Activated CD4-positive, alpha-beta memory T cell treated with anti-CD3 and anti-CD28 coated beads for 36 hours (primary cell): ENCODE results near the gene PDCL3. TPM values are rescaled to one million over a fixed set of nuclear protein-coding genes. Genes with fewer than 3 reads are reported as not detected.

Experiments used
- CTCF ChIA-PET: fragments of 350-600 bp; sonication (Branson Sonifier 250); formaldehyde crosslinking; loops from one replicate; lab custom pipeline; 2021; ENCODE audit warnings: antibody characterized with exemption, inconsistent platforms; lab: Charles Lee
- POLR2A ChIA-PET: fragments of 350-600 bp; sonication (Branson Sonifier 250); formaldehyde crosslinking; loops from one replicate; lab custom pipeline; 2021; ENCODE audit warnings: antibody characterized with exemption; lab: Charles Lee
- DNase-seq: peaks from one replicate; pipeline ENCODE4 v3.0.0-alpha.2; 2020
- H3K27ac Mint-ChIP-seq: one replicate; pipeline ENCODE4 v1.8.0; 2021; ENCODE audit warnings: mixed read lengths
- H3K27me3 Mint-ChIP-seq: one replicate; pipeline ENCODE4 v1.8.0; 2021; ENCODE audit warnings: mixed read lengths
- H3K36me3 Mint-ChIP-seq: one replicate; pipeline ENCODE4 v1.8.0; 2021; ENCODE audit warnings: mixed read lengths
- H3K4me1 Mint-ChIP-seq: one replicate; pipeline ENCODE4 v1.8.0; 2021; ENCODE audit warnings: low read depth, mixed read lengths
- H3K4me3 Mint-ChIP-seq: one replicate; pipeline ENCODE4 v1.8.0; 2021; ENCODE audit warnings: mild to moderate bottlenecking, mixed read lengths
- H3K9me3 Mint-ChIP-seq: one replicate; pipeline ENCODE4 v1.8.0; 2021; ENCODE audit warnings: mixed read lengths
- intact Hi-C: fragments of 100-400 bp; cut with micrococcal nuclease; formaldehyde crosslinking; loops from one replicate; pipeline ENCODE4 v1.15.1; 2023
- total RNA-seq, 2 experiments: library from RNA; stranded (reverse); gene quantifications; one replicate each; pipeline ENCODE4 v1.2.3, GENCODE V29; 2021

PDCL3 gene
- total RNA-seq, 2 experiments from 2014 or later = 45.9 to 47.7 TPM

DNA sequence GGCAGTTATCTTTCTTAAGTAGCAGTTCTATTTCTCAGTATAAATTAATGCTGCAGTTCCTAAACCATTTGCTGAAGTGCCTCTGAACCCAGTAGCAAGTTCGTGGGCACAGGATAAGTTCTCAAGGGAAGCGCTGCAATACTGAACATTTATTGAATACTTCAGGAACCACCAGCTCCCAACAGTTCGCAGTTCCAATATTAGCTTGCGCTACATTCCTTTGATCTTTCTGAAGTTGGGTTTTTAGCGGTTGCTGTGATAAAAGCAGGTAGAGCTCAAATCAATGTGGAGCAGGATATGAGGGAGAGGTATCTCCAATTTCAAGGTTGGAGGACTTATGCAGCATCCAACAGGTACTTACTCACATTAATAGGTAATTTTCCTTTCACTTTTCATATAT lies 33.7 kb downstream of the PDCL3 start:
- intact Hi-C loops = no loop called here
- no peak for DNase-seq
- Mint-ChIP-seq H3K4me3 (no peak overlapping the region), H3K27ac (no peak overlapping the region), H3K9me3 (no peaks in the 10 kb centered on the region), H3K27me3 (no peaks in the 10 kb centered on the region), H3K36me3 (no peaks in the 10 kb centered on the region), H3K4me1 (peaks cover 15% of the 10 kb centered on the region)
- POLR2A ChIA-PET = interaction anchor here (0.9 kb wide), 1 partner anchor 8 kb away, joined by 3 read pairs; no protein-coding TSS in a partner anchor
- CTCF ChIA-PET = interaction anchor here (0.6 to 1.2 kb wide), 2 partner anchors 10 to 13 kb away, joined by 3 to 6 read pairs; no protein-coding TSS in a partner anchor

DNA sequence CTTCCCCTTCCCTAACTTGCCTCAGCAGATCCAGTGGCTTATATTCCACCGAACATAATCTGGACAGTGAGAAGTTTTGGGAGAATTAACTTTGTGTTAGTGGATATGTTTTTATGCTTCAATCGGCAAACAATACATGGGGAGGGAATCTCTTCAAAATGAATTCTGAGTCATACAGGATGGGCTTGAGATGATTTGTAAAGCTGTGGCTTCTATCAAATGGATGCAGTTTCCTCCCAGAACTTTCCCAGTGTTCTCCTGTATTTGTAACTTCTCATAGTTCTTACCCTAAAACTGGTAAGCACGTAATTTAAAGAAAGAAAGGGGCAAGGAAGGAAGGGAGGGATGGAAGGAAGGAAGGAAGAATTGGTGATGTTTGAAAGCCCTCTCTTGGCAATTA lies 36.8 kb downstream of the PDCL3 start:
- H3K4me3 Mint-ChIP-seq = no peak overlapping the region
- peaks cover 9% of the 10 kb centered on the region for H3K4me1 Mint-ChIP-seq
- POLR2A ChIA-PET = no interaction called here
- DNase-seq = no peak
- no peaks in the 10 kb centered on the region for H3K27me3 Mint-ChIP-seq
- H3K9me3 Mint-ChIP-seq = no peaks in the 10 kb centered on the region
- H3K36me3 Mint-ChIP-seq = no peaks in the 10 kb centered on the region
- intact Hi-C loops = no loop called here
- CTCF ChIA-PET = interaction anchor here (1.4 kb wide), 1 partner anchor 10 kb away, joined by 3 read pairs; no protein-coding TSS in a partner anchor
- no peak overlapping the region for H3K27ac Mint-ChIP-seq

DNA sequence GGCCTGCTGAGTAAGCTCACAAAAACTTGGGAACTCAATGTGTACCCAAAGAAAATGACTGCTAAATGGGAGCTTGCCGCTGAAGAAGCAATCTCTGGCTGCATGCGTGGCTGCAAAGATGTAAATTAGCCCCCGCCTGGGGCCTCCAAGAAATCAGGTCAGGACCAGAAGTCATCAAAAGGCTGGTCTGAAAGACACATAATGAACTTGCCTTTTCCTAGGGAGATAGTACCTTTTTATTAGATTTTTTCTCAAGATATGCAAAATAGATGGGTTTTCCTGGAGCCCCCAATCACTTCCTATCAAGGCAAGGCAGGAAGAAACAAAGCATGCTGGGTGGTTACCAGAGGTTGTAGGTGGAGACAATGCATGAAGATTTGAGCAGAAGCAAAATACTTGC lies 38.9 kb downstream of the PDCL3 start:
- no peaks in the 10 kb centered on the region for H3K9me3 Mint-ChIP-seq
- no peak overlapping the region for H3K4me3 Mint-ChIP-seq
- CTCF ChIA-PET = interaction anchor here (1.4 kb wide), 1 partner anchor 8 kb away, joined by 3 read pairs; no protein-coding TSS in a partner anchor
- no peaks in the 10 kb centered on the region for H3K36me3 Mint-ChIP-seq
- POLR2A ChIA-PET = no interaction called here
- H3K27me3 Mint-ChIP-seq = peaks cover 2% of the 10 kb centered on the region
- H3K4me1 Mint-ChIP-seq = no peaks in the 10 kb centered on the region
- no peak for DNase-seq
- no peak overlapping the region for H3K27ac Mint-ChIP-seq
- intact Hi-C loops = no loop called here

DNA sequence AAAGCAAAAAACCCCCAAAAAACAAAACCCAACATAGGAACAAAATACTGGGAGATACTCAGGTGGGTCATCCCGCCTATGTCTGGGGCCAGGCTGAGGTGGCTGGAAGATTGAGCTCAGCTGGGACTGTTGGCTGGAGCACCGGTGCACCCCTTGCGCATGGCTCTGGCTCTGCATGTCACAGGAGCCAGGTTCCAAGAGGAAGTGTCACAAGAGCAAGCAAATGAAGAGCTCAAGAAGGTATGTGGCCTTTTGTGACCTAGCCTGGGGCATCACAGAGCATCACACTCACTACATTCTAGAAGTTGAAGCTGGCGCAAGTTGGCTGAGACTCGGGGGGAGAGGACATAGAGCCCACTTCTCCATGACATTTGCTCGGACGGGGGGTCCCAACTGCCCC lies 40.6 kb downstream of the PDCL3 start:
- ChIA-PET POLR2A (no interaction called here), CTCF (interaction anchor here (0.9 to 1.4 kb wide), 2 partner anchors 9 to 10 kb away, joined by 3 to 4 read pairs; no protein-coding TSS in a partner anchor)
- Mint-ChIP-seq H3K36me3 (no peaks in the 10 kb centered on the region), H3K27me3 (peaks cover 6% of the 10 kb centered on the region), H3K4me1 (peaks cover 2% of the 10 kb centered on the region), H3K27ac (no peak overlapping the region), H3K9me3 (no peaks in the 10 kb centered on the region), H3K4me3 (no peak overlapping the region)
- DNase-seq = no peak
- intact Hi-C loops = no loop called here

DNA sequence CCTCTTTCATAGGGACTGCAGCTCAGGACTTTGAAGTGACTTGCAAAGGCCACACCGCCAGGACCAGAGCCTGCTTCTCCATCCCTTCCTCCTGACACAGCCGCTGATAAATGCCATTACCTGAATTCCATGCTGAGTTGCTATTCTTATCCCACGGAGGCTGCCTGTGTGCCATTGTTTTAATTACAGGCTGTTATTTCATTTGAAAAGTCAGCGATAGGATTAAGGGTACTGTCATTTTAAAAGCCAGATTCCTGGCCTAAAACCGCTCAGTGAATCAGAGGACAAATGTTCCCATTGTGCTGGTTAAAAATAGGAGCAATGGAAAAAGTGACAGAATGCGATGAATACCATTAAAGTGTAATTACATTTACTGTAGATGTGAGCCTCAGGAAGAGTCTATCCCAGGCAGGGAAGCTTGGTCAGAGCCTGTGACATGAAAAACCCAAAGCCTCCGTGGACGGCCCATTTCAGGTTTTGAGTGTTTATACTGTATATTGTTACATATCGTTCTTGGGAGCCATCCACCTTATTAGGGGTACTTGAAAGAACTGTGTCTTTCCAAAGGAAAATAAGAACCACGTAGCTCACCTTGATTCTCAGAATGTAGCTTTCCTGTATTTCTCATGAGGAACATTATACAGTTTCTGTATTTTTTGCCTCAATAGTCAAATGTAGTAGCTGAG lies 41.3 kb downstream of the PDCL3 start:
- intact Hi-C loops = no loop called here
- Mint-ChIP-seq H3K9me3 (no peaks in the 10 kb centered on the region), H3K27me3 (peaks cover 6% of the 10 kb centered on the region), H3K27ac (no peak overlapping the region), H3K36me3 (no peaks in the 10 kb centered on the region), H3K4me1 (peaks cover 2% of the 10 kb centered on the region), H3K4me3 (no peak overlapping the region)
- CTCF ChIA-PET = interaction anchor here (0.6 to 1.4 kb wide), 5 partner anchors 9 to 381 kb away, joined by 3 to 4 read pairs (median 3); no protein-coding TSS in a partner anchor
- POLR2A ChIA-PET = no interaction called here
- no peak for DNase-seq

DNA sequence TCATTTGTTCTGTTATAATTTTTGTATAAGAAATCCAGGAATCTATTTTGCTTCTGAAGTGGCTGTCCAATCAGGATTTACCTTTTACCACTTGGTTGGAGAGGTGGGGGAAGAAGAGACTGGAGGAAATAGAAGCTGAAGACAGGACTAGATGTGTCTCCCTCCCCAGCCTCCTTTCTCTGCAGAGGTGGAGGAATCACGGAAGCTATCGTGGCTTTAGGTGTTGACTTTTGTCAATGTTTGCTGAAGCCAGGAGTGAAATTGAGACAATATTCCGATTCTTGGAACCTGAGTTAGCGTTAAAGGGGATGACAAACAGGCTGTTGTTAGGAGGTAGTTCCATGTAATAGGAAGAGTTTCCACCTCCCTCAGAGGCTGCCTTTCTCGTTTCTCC lies 43.5 kb downstream of the PDCL3 start:
- peaks cover 6% of the 10 kb centered on the region for H3K27me3 Mint-ChIP-seq
- no peak overlapping the region for H3K27ac Mint-ChIP-seq
- no peak overlapping the region for H3K4me3 Mint-ChIP-seq
- ChIA-PET POLR2A (no interaction called here), CTCF (interaction anchor here (0.6 to 3.0 kb wide), 18 partner anchors 8 to 600 kb away, joined by 3 to 23 read pairs (median 4); no protein-coding TSS in a partner anchor)
- no peaks in the 10 kb centered on the region for H3K9me3 Mint-ChIP-seq
- no peaks in the 10 kb centered on the region for H3K36me3 Mint-ChIP-seq
- intact Hi-C loops = loop anchor here (5.0 kb wide), 1 partner anchor 546 kb away; the partner anchor contains the start of gene TBC1D8
- H3K4me1 Mint-ChIP-seq = peaks cover 2% of the 10 kb centered on the region
- no peak for DNase-seq

DNA sequence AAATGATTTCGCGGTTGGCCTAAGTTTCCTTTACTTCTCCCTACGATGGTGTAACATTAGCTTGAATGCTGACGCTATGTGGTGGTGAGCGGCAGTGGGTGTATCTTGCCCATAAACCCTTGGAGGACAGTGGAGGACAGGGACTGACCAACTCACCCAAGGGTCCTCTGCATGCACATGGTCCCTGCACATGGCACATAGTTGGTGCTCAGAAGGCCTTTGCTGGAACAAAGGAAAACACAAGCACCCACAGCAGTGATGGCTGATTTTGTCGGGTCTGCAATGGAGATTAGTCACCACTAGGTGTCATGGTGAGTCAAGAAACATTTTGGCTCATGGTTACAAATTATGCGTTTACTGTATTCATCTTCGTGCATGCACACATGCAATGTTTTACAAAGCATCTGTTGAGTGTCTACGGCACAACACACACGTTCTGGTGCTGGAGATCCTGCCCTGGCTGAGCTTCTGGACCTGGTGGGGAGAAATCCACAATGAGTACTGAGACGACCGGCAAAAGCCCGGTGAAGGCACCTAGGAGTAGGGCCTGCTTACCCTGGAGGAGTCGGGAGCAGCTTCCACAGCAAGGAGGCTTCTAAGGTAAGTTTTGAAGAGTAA lies 44.0 kb downstream of the PDCL3 start:
- Mint-ChIP-seq H3K27ac (no peak overlapping the region), H3K4me3 (peak overlapping the region; percentile 13), H3K4me1 (peaks cover 2% of the 10 kb centered on the region), H3K9me3 (no peaks in the 10 kb centered on the region), H3K27me3 (peaks cover 6% of the 10 kb centered on the region), H3K36me3 (no peaks in the 10 kb centered on the region)
- intact Hi-C loops = loop anchor here (5.0 kb wide), 1 partner anchor 545 kb away; the partner anchor contains the start of gene TBC1D8
- ChIA-PET CTCF (interaction anchor here (0.6 to 3.0 kb wide), 26 partner anchors 9 to 599 kb away, joined by 3 to 23 read pairs (median 4); partner anchors contain the start of gene PDCL3), POLR2A (no interaction called here)
- peak; percentile 46 for DNase-seq

DNA sequence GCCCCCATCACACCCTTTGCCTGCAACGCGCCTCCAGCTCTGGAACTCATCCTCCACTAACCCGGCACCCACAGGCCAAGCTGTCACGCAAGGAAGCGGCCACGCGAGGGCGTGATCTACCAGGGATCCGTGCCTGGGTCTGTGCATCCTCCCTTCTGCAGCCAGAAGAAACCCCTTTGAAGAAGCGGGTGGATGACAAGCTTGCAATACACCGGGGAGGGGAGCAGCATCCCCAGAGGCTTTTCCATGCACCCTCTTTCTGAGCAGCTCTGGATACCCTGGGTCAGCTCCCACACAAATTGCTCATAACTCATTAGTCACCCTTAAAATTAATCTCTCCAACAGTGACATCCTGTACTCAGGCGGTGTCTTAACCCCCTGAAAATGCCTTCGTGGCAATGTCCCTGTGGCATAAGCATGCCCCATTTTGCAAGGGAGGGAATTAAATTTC lies 47.6 kb downstream of the PDCL3 start:
- intact Hi-C loops = loop anchor here (1.0 to 5.0 kb wide), 2 partner anchors 117 to 375 kb away; no protein-coding TSS in a partner anchor
- Mint-ChIP-seq H3K9me3 (no peaks in the 10 kb centered on the region), H3K4me1 (peaks cover 2% of the 10 kb centered on the region), H3K27ac (no peak overlapping the region), H3K4me3 (no peak overlapping the region), H3K27me3 (peaks cover 6% of the 10 kb centered on the region), H3K36me3 (no peaks in the 10 kb centered on the region)
- ChIA-PET CTCF (interaction anchor here (0.7 to 3.7 kb wide), 32 partner anchors 9 to 595 kb away, joined by 3 to 25 read pairs (median 4); partner anchors contain the start of gene PDCL3), POLR2A (no interaction called here)
- peak; percentile 83 for DNase-seq

DNA sequence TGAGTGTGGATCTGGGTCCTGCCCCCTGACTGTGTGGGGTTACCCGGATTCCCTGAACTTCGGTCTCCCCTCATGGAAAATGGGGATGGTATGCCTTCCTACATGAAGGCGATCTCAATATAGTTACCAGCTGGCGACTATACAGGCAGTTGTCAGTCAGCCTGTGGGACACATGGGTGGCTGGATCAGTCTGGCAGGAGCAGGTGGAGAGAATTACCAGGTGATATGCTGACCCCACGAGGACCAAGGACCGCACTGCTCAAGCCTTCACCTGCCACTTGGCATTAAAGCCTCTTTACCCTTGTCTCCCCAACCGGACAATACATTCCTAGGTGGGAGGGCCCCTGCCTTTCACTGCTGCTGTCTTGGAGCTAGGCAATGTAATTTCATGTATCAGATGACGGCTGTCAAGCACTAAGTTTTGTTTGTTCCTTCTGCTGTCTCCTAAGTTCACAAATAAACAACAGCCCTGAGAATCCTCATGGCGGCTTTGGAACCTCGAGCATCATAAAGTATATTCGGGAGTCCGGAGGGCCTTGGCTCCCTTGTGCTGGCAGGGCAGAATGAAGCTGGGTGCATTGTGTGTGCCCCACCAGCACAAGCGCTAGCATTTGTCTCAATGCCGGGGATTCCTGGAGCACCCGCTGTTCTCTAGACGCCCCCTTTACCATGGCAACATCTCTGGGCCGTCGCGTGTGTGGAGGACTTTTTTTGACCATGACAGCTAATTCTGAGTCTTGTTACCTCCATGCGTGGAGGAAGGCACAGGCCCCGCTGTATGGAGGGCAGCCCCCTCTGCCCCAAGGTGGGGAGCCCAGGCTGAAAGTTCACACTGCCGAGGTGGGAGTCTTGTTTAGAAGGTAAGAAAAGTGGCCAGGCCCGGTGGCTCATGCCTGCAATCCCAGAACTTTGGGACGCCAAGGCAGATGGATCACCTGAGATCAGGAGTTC lies 48.6 kb downstream of the PDCL3 start:
- Mint-ChIP-seq H3K4me1 (peaks cover 2% of the 10 kb centered on the region), H3K4me3 (no peak overlapping the region), H3K36me3 (no peaks in the 10 kb centered on the region), H3K9me3 (no peaks in the 10 kb centered on the region), H3K27ac (no peak overlapping the region), H3K27me3 (peaks cover 6% of the 10 kb centered on the region)
- ChIA-PET POLR2A (no interaction called here), CTCF (interaction anchor here (1.0 to 3.7 kb wide), 17 partner anchors 9 to 378 kb away, joined by 3 to 25 read pairs (median 5); no protein-coding TSS in a partner anchor)
- no peak for DNase-seq
- intact Hi-C loops = loop anchor here (5.0 kb wide), 1 partner anchor 116 kb away; no protein-coding TSS in a partner anchor

DNA sequence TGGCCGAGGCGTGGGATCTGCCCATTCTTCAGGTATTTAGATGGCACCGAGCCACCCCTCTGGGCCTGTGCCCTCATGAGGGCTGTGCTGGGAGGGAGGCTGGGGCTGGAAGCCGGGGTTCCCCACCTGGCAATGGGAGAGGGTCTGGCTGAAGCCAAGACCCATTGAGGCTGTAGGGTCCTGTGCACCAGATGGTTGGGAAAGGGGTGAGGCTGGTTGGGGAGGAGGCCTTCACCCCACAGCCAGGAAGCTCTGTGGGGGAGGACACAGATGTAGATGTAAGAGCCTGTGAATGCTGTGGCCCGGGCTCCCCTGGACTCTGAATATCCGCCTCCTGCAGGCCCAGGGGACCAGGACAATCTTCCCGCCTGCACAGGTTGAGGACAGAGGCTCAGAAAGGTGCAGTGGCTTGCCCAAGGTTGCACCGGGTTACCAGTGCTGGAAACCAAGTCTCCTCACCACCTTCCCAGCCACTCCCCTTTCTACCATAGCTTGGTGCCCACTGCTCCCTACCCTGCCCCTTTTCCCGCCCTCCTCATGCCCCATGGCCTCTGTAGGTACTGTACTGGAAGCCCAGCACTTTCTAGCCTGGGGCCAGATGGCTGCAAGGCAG lies 49.7 kb downstream of the PDCL3 start:
- Mint-ChIP-seq H3K27ac (no peak overlapping the region), H3K4me3 (no peak overlapping the region), H3K9me3 (no peaks in the 10 kb centered on the region), H3K4me1 (no peaks in the 10 kb centered on the region), H3K36me3 (no peaks in the 10 kb centered on the region), H3K27me3 (no peaks in the 10 kb centered on the region)
- no peak for DNase-seq
- ChIA-PET CTCF (interaction anchor here (3.7 kb wide), 1 partner anchor 374 kb away, joined by 25 read pairs; no protein-coding TSS in a partner anchor), POLR2A (no interaction called here)
- intact Hi-C loops = loop anchor here (5.0 kb wide), 1 partner anchor 115 kb away; no protein-coding TSS in a partner anchor

DNA sequence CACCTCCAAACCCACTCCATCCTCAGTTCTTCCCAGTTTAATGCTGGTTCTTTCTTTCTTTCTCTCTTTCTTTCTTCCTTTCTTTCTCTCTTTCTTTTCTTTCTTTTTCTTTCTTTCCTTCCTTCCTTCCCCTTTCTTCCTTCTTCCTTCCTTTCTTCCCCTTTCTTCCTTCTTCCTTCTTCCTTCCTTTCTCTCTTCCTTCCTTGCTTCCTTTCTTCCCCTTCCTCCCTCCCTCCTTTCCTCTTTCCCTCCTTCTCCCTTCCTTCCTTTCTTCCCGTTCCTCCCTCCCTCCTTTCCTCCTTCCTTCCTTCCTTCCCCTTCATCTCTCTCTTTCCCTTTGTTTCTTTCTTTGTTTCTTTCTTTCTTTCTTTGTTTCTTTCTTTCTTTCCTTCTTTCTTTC lies 50.9 kb downstream of the PDCL3 start:
- intact Hi-C loops = loop anchor here (5.0 kb wide), 1 partner anchor 114 kb away; no protein-coding TSS in a partner anchor
- H3K27ac Mint-ChIP-seq = no peak overlapping the region
- H3K4me3 Mint-ChIP-seq = no peak overlapping the region

More for the DNA sequence above, 50.9 kb downstream of the PDCL3 start:
- Mint-ChIP-seq H3K9me3 (no peaks in the 10 kb centered on the region), H3K36me3 (no peaks in the 10 kb centered on the region), H3K27me3 (no peaks in the 10 kb centered on the region), H3K4me1 (no peaks in the 10 kb centered on the region)
- CTCF ChIA-PET = no interaction called here
- POLR2A ChIA-PET = no interaction called here
- DNase-seq = no peak
